Nephron (organoid): ENCODE results near the gene DHRS7.

ENCODE experiments used
- H3K27ac Mint-ChIP-seq, 3 experiments: 2 replicates each; pipeline ENCODE4 v1.8.0; 2020; ENCODE audit warnings: mixed read lengths in 3 of 3, mild to moderate bottlenecking in 2 of 3, moderate library complexity in 1 of 3
- H3K27me3 Mint-ChIP-seq: 2 replicates; pipeline ENCODE4 v1.8.0; 2021; ENCODE audit warnings: low read depth, mild to moderate bottlenecking, moderate library complexity, mixed read lengths
- H3K36me3 Mint-ChIP-seq: 2 replicates; pipeline ENCODE4 v1.8.0; 2020; ENCODE audit warnings: low read depth, mixed read lengths
- H3K4me1 Mint-ChIP-seq: 2 replicates; pipeline ENCODE4 v1.8.0; 2020; ENCODE audit warnings: mixed read lengths
- H3K4me3 Mint-ChIP-seq, 3 experiments: 2 replicates each; pipeline ENCODE4 v1.8.0; 2020; ENCODE audit warnings: mild to moderate bottlenecking in 3 of 3, mixed read lengths in 3 of 3, moderate library complexity in 2 of 3
- H3K9me3 Mint-ChIP-seq: 2 replicates; pipeline ENCODE4 v1.8.0; 2020; ENCODE audit warnings: mixed read lengths
- CTCF ChIP-seq, 3 experiments: fragments of 200-600 bp; sonication (generic); IDR thresholded peaks; one replicate each; pipeline ENCODE4 v1.5.0; 2021; ENCODE audit warnings: antibody characterized with exemption in 3 of 3; ENCODE audit not compliant: unreplicated experiment in 3 of 3

The DHRS7 gene

GRCh38 chr14:60210703-60211102, 45.5 kb upstream of the DHRS7 start:
- no peak overlapping the region for H3K4me3 Mint-ChIP-seq
- H3K4me1 Mint-ChIP-seq = peaks cover 7% of the 10 kb centered on the region
- H3K36me3 Mint-ChIP-seq = no peaks in the 10 kb centered on the region
- H3K27ac Mint-ChIP-seq = no peak overlapping the region
- no peak for TF ChIP-seq CTCF (IDR thresholded peaks at IDR 0.05; ENCODE audit: unreplicated experiment in 3 of 3)
- no peaks in the 10 kb centered on the region for H3K9me3 Mint-ChIP-seq
- no peaks in the 10 kb centered on the region for H3K27me3 Mint-ChIP-seq

GRCh38 chr14:60206837-60207533, 41.8 kb upstream of the DHRS7 start:
- no peak overlapping the region for H3K27ac Mint-ChIP-seq
- H3K9me3 Mint-ChIP-seq = peaks cover 3% of the 10 kb centered on the region
- H3K4me1 Mint-ChIP-seq = peaks cover 17% of the 10 kb centered on the region
- H3K27me3 Mint-ChIP-seq = no peaks in the 10 kb centered on the region
- no peak for TF ChIP-seq CTCF (IDR thresholded peaks at IDR 0.05; ENCODE audit: unreplicated experiment in 3 of 3)
- H3K4me3 Mint-ChIP-seq = no peak overlapping the region
- no peaks in the 10 kb centered on the region for H3K36me3 Mint-ChIP-seq

- H3K36me3 Mint-ChIP-seq = no peaks in the 10 kb centered on the region
- H3K4me3 Mint-ChIP-seq = no peak overlapping the region
- no peak overlapping the region for H3K27ac Mint-ChIP-seq
- TF ChIP-seq CTCF (IDR thresholded peaks at IDR 0.05; ENCODE audit: unreplicated experiment in 3 of 3) = no peak
- H3K9me3 Mint-ChIP-seq = peaks cover 6% of the 10 kb centered on the region
- H3K4me1 Mint-ChIP-seq = peaks cover 17% of the 10 kb centered on the region
- H3K27me3 Mint-ChIP-seq = no peaks in the 10 kb centered on the region
These were observed 41.1 kb upstream of the DHRS7 start for GRCh38 chr14:60206249-60206670.

GRCh38 chr14:60204843-60205774, 39.9 kb upstream of the DHRS7 start:
- peaks cover 12% of the 10 kb centered on the region for H3K9me3 Mint-ChIP-seq
- peaks cover 17% of the 10 kb centered on the region for H3K4me1 Mint-ChIP-seq
- no peak overlapping the region for H3K27ac Mint-ChIP-seq
- TF ChIP-seq CTCF (IDR thresholded peaks at IDR 0.05; ENCODE audit: unreplicated experiment in 3 of 3) = no peak
- H3K36me3 Mint-ChIP-seq = no peaks in the 10 kb centered on the region
- no peak overlapping the region for H3K4me3 Mint-ChIP-seq
- H3K27me3 Mint-ChIP-seq = no peaks in the 10 kb centered on the region

- peaks cover 17% of the 10 kb centered on the region for H3K9me3 Mint-ChIP-seq
- no peak for TF ChIP-seq CTCF (IDR thresholded peaks at IDR 0.05; ENCODE audit: unreplicated experiment in 3 of 3)
- no peak overlapping the region for H3K4me3 Mint-ChIP-seq
- H3K27ac Mint-ChIP-seq = no peak overlapping the region
- H3K27me3 Mint-ChIP-seq = no peaks in the 10 kb centered on the region
- no peaks in the 10 kb centered on the region for H3K36me3 Mint-ChIP-seq
- peaks cover 17% of the 10 kb centered on the region for H3K4me1 Mint-ChIP-seq
These were observed 39.1 kb upstream of the DHRS7 start for GRCh38 chr14:60204104-60204842.
